Measurements from ENCODE around the gene RGS3. TPM values are rescaled to one million over a fixed set of nuclear protein-coding genes. Genes with fewer than 3 reads are reported as not detected.

The RGS3 gene
- total RNA-seq, 1 experiment from 2014 or later = 16.6 TPM

DNA sequence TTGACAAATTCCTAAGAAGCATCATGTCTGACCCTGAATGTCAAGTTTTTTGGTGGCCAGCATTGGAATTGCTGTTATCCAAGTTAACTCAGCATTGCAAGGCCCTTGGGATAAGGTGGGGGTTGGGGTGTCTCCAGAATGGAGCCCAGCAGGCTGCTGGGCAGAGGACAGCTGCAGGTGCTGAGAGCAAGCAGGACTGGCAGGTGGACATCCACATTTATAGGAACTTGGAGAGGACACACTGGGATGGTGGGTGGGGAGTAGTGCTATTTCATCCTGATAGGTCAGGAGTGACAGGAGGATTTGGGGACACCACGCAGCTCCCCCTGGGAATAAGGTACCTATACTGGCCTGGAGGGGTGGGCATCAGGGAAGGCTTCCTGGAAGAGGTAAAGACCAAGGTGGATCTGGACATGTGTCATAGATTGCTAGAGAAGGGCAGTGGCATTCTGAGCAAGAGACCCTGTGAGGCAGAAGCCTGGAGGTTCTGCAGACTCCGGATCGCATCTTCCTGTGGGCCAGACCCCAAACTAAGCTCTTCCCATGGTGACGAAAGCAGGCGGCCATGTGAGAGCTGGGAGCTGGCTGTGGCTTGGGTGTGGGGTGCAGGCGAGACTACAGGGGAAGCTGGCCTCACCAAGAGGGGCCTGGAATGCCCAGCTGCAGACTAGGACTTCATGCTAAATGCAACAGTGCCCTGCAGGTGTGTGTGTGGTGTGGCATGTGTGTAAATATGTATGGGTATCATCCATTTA, 148.1 kb downstream of the RGS3 start:
- Mint-ChIP-seq H3K27me3 (ENCODE audit: low read depth) (no peaks in the 10 kb centered on the region), H3K4me1 (peaks cover 27% of the 10 kb centered on the region), H3K4me3 (no peak overlapping the region), H3K27ac (no peak overlapping the region), H3K9me3 (no peaks in the 10 kb centered on the region), H3K36me3 (no peaks in the 10 kb centered on the region)
- CTCF ChIA-PET = interaction anchor here (0.5 to 2.5 kb wide), 5 partner anchors 9 to 142 kb away, joined by 3 to 15 read pairs (median 6); no protein-coding TSS in a partner anchor
- ATAC-seq = no peak
- POLR2A ChIA-PET = interaction anchor here (1.1 kb wide), 1 partner anchor 11 kb away, joined by 3 read pairs; no protein-coding TSS in a partner anchor
- DNase-seq (ENCODE audit: low spot score) = no peak
- TF ChIP-seq IRF2 (CRISPR knock-in tag; IDR thresholded peaks at IDR 0.05; ENCODE audit: borderline replicate concordance, low read depth) (no peak), ZNF396 (CRISPR knock-in tag; IDR thresholded peaks at IDR 0.05; ENCODE audit: borderline replicate concordance) (no peak), NR3C1 (CRISPR knock-in tag; conservative IDR thresholded peaks at IDR 0.05; ENCODE audit: low read depth) (no peak), ZNF671 (CRISPR knock-in tag; IDR thresholded peaks at IDR 0.05) (no peak), NR1H2 (CRISPR knock-in tag; IDR thresholded peaks at IDR 0.05) (no peak), GTF2I (CRISPR knock-in tag; conservative IDR thresholded peaks at IDR 0.05) (no peak), JAZF1 (CRISPR knock-in tag; IDR thresholded peaks at IDR 0.05) (no peak), FOXK1 (CRISPR knock-in tag; IDR thresholded peaks at IDR 0.05) (no peak), ESRRA (CRISPR knock-in tag; IDR thresholded peaks at IDR 0.05; ENCODE audit: borderline replicate concordance) (no peak), TEAD1 (CRISPR knock-in tag; IDR thresholded peaks at IDR 0.05) (no peak), ZNF423 (CRISPR knock-in tag; IDR thresholded peaks at IDR 0.05) (no peak), NFE2L1 (CRISPR knock-in tag; IDR thresholded peaks at IDR 0.05) (no peak), NFYB (CRISPR knock-in tag; conservative IDR thresholded peaks at IDR 0.05; ENCODE audit: low read depth) (no peak), ZNF317 (CRISPR knock-in tag; IDR thresholded peaks at IDR 0.05; ENCODE audit: borderline replicate concordance, low read depth) (no peak)
- TF ChIP-seq, protein P1, sequence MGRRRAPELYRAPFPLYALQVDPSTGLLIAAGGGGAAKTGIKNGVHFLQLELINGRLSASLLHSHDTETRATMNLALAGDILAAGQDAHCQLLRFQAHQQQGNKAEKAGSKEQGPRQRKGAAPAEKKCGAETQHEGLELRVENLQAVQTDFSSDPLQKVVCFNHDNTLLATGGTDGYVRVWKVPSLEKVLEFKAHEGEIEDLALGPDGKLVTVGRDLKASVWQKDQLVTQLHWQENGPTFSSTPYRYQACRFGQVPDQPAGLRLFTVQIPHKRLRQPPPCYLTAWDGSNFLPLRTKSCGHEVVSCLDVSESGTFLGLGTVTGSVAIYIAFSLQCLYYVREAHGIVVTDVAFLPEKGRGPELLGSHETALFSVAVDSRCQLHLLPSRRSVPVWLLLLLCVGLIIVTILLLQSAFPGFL (CRISPR knock-in tag; IDR thresholded peaks at IDR 0.05; ENCODE audit: borderline replicate concordance) = no peak
- TF ChIP-seq, protein P2, sequence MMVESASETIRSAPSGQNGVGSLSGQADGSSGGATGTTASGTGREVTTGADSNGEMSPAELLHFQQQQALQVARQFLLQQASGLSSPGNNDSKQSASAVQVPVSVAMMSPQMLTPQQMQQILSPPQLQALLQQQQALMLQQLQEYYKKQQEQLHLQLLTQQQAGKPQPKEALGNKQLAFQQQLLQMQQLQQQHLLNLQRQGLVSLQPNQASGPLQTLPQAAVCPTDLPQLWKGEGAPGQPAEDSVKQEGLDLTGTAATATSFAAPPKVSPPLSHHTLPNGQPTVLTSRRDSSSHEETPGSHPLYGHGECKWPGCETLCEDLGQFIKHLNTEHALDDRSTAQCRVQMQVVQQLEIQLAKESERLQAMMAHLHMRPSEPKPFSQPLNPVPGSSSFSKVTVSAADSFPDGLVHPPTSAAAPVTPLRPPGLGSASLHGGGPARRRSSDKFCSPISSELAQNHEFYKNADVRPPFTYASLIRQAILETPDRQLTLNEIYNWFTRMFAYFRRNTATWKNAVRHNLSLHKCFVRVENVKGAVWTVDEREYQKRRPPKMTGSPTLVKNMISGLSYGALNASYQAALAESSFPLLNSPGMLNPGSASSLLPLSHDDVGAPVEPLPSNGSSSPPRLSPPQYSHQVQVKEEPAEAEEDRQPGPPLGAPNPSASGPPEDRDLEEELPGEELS (CRISPR knock-in tag; IDR thresholded peaks at IDR 0.05) = no peak
- TF ChIP-seq, protein P3, sequence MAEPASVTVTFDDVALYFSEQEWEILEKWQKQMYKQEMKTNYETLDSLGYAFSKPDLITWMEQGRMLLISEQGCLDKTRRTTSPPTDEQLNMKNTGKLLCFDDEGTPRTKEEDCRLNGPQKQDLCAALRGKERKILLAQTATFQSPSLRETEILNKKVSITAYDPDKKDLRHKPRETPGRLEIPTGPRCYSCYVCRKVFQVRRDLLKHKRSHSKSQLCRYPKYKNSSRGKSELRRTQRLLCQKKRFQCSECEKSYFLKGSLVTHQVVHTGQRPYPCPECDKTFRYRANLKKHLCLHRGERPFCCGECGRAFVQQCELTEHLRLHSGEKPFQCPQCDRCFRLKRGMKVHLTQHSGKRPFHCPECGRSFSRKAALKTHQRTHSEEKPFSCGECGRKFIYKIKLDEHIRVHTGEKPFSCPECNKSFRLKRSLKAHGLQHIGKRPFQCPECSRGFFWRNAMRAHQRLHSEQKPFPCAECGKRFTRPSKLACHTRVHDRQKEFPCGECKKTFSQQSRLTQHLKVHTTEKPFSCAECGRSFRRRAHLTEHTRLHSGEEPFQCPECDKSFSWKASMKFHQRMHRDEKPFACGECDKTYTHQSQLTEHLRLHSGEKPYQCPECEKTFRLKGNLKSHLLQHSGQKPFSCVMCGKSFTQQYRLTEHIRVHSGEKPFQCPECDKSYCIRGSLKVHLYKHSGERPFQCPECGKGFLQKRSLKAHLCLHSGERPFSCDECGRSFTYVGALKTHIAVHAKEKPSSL (CRISPR knock-in tag; conservative IDR thresholded peaks at IDR 0.05) = no peak

DNA sequence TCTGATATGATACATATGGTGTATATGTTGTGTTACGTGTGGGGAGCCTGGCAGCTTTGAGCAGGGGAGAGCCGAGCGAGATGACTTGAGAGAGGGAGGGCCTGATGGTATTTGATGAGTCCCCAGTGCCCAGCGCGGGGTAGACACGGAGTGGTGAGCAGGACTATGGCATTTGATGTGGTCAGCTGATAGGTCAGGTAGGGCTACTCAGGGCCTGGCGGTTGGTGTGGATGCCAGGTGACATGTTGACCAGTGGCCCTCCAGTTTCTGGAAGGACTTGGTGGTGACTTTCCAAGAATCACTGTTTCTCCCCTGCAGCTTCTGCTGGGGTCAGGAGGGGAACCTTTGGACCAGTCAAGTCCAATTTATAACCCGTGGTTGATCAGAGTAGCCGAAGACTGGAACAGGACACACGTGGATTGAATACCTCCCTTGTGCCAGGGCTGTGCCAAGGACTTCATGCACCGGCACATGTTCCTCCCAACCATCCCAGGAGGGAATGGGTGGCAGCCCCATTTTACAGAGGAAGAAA, 148.8 kb downstream of the RGS3 start:
- no peak overlapping the region for H3K4me3 Mint-ChIP-seq
- no peaks in the 10 kb centered on the region for H3K27me3 Mint-ChIP-seq (ENCODE audit: low read depth)
- H3K4me1 Mint-ChIP-seq = peaks cover 28% of the 10 kb centered on the region
- ChIA-PET POLR2A (interaction anchor here (1.1 kb wide), 1 partner anchor 11 kb away, joined by 3 read pairs; no protein-coding TSS in a partner anchor), CTCF (interaction anchor here (0.5 to 2.5 kb wide), 5 partner anchors 10 to 143 kb away, joined by 4 to 15 read pairs (median 6); no protein-coding TSS in a partner anchor)
- no peak for ATAC-seq
- H3K36me3 Mint-ChIP-seq = no peaks in the 10 kb centered on the region
- H3K9me3 Mint-ChIP-seq = no peaks in the 10 kb centered on the region
- H3K27ac Mint-ChIP-seq = no peak overlapping the region
- no peak for DNase-seq (ENCODE audit: low spot score)
- TF ChIP-seq RELA (CRISPR knock-in tag; IDR thresholded peaks at IDR 0.05; ENCODE audit: borderline replicate concordance) (no peak), SOX15 (CRISPR knock-in tag; IDR thresholded peaks at IDR 0.05) (no peak), ZNF232 (CRISPR knock-in tag; IDR thresholded peaks at IDR 0.05) (no peak), CREB1 (CRISPR knock-in tag; IDR thresholded peaks at IDR 0.05) (no peak), FOXP1 (CRISPR knock-in tag; IDR thresholded peaks at IDR 0.05; ENCODE audit: borderline replicate concordance) (no peak), HMGA2 (CRISPR knock-in tag; IDR thresholded peaks at IDR 0.05) (no peak), ELF4 (CRISPR knock-in tag; IDR thresholded peaks at IDR 0.05; ENCODE audit: low read depth) (no peak), GTF2I (CRISPR knock-in tag; conservative IDR thresholded peaks at IDR 0.05) (no peak), NR1H2 (CRISPR knock-in tag; IDR thresholded peaks at IDR 0.05) (no peak)
- TF ChIP-seq, protein P4, sequence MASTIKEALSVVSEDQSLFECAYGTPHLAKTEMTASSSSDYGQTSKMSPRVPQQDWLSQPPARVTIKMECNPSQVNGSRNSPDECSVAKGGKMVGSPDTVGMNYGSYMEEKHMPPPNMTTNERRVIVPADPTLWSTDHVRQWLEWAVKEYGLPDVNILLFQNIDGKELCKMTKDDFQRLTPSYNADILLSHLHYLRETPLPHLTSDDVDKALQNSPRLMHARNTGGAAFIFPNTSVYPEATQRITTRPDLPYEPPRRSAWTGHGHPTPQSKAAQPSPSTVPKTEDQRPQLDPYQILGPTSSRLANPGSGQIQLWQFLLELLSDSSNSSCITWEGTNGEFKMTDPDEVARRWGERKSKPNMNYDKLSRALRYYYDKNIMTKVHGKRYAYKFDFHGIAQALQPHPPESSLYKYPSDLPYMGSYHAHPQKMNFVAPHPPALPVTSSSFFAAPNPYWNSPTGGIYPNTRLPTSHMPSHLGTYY (CRISPR knock-in tag; IDR thresholded peaks at IDR 0.05) = no peak
- TF ChIP-seq, protein P5, sequence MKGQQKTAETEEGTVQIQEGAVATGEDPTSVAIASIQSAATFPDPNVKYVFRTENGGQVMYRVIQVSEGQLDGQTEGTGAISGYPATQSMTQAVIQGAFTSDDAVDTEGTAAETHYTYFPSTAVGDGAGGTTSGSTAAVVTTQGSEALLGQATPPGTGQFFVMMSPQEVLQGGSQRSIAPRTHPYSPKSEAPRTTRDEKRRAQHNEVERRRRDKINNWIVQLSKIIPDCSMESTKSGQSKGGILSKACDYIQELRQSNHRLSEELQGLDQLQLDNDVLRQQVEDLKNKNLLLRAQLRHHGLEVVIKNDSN (CRISPR knock-in tag; IDR thresholded peaks at IDR 0.05) = no peak
